GM18867 (cell line): ENCODE data around the gene ZNF853.
"Not testable (repeated sequence)": the region's sequence is repeated elsewhere in the genome, so short reads cannot be mapped to it uniquely, and the experiment has no call there.

ENCODE experiments used
- ATAC-seq: cut with Tn5 transposase; IDR thresholded peaks from one replicate; pipeline ENCODE4 v1.9.1; 2021; ENCODE audit warnings: mild to moderate bottlenecking, moderate library complexity; ENCODE audit not compliant: unreplicated experiment

The ZNF853 gene

DNA sequence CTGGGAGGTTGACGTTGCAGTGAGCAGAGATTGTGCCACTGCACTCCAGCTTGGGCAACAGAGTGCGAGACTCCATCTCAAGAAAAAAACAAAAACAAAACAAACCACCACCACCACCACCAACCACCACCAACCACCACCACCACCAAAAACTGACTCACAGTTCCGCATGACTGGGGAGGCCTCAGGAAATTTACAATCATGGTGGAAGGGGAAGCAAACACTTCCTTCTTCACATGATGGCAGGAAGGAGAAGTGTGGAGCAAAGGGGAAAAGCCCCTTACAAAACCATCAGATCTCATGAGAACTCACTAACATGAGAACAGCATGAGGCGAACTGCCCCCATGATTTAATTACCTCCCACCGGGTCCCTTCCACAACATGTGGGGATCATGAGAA, 19.6 kb downstream of the ZNF853 start:
- ATAC-seq: not testable (repeated sequence)

DNA sequence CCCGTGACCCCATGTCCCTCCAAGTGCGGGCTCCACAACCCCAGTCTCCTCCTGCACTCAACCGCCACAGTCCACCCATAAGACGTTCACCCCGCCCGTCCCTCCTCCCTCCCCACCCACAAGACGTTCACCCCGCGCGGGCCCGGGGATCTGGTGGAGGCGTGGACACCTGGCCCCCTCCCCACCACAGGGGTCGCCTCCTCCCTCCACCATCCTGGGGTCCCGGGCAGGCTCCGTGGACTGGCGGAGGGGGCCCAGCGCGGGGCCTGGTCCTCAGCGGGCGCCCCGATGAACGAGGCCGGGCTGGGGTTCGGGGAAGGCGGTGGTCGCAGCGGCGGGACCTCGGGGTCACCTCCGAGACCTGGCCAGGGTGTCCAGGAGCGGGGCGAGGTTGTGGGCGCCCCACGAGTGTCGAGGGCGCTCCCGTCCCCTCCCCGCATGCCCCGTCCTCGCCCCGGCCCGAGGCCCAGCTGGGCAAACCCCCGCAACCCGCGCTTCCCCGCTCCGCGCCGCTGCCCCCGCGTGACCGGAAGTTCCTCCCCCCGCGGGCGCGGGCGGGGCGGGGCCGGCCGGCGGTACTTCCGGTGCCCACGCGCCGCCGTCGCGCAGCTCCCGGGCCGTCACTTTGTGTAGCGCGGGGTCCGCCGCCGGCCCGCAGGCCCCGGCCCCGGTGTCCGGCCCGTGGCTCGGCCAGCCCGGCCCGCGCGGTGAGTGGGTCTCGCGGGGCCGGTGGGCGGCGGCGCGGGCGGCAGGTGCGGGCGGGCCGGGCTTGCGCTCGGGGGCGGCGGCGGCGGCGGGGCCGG, 21.5 kb downstream of the ZNF853 start, which contains the start of gene ZNF316:
Gene ZNF316 (plus strand): TSS at position 578 of the 803 bp plus-strand sequence. CDS start 5,092 bp downstream, outside the sequence.
- ATAC-seq: peak; percentile 77

DNA sequence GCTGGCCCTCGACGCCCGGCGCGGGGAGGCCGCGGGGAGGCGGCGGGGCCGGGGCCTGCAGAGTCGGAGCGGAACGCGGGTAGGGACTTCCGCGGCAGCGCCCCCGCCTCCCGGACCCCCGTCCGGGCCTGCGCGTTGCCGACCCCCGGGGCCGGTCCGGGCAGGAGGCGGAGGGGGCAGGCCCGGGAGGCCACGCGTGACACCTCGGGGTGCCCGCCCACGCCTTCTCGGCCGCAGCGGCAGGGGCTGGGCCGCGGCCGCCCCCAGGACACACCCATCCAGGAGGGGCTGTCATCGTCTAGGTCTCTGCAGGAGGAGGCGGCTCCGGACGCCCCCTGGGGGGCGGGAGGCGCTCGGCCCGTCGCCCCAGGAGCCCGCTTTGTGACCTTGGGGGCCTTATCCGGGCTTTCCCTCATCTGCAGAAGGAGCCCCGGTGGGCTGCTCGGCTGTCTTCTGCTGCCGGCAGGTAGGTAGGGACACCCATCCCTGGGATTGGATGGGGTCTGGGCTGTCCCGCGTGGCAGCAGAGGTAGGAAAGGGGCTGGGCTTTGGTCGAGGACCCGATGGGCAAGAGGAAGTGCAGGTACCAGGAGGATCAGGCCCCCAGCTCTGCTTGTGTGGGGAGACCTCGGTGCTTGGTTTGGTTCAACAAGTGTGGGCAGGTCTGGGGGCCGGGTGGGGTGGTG, 22.3 kb downstream of the ZNF853 start:
- peak; percentile 80 for ATAC-seq

DNA sequence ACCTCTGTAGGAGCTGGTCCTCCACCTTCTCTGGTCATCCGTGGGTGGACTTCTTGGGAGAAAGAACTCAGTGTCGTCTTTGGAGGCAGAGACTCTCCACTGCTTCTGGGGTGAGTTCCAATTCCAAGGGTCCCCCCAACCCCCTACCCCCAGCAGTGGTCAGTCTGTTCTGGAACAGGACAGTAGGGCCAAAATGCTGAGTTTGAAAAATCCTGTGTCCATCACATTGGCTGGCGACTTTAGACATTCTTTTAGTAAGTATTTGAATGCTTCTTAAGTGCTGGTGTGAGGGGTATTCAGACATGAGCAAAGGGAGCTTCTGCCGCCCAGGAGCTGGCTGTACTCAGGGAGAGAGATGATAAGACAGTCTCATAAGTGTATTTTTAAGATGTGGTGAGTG, 23.6 kb downstream of the ZNF853 start:
- ATAC-seq: no peak

DNA sequence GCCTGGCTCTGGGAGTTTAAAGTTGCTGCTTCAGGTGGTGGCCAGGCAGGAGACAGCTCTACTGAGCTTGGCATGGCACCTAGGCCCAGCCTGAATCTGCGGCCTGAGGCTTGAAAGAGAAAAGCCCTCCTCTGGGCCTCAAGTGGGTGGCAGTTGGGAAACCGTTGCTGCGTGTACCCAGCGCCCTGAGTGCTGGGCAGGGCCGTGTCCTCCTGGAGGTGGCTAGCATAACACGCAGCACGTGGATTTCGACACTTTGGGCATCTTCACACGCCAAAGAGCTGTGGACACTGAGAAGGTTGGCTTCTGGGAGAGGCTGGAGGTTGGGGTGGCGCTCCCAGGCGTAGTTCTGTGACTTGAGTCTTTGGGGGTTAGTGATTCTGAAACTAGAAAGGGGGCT, 24.2 kb downstream of the ZNF853 start:
- ATAC-seq: no peak

DNA sequence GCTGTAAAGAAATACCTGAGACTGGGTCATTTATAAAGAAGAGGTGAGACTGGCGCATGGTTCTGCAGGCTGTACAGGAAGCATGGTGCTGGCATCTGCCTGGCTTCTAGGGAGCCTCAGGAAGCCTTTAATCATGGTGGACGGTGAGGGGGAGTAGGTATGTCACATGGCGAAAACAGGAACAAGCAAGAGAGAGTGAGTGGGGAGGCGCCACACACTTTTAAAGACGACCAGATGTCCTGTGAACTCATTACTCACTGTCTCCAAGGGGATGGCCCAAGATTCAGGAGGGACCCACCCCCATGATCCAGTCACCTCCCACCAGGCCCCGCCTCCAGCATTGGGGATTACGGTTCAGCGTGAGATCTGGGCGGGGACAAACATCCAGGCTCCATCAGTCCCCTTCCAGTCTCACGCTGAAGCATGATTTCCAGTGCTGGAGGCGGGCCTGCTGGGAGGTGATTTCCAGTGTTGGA, 24.9 kb downstream of the ZNF853 start:
- ATAC-seq: no peak

DNA sequence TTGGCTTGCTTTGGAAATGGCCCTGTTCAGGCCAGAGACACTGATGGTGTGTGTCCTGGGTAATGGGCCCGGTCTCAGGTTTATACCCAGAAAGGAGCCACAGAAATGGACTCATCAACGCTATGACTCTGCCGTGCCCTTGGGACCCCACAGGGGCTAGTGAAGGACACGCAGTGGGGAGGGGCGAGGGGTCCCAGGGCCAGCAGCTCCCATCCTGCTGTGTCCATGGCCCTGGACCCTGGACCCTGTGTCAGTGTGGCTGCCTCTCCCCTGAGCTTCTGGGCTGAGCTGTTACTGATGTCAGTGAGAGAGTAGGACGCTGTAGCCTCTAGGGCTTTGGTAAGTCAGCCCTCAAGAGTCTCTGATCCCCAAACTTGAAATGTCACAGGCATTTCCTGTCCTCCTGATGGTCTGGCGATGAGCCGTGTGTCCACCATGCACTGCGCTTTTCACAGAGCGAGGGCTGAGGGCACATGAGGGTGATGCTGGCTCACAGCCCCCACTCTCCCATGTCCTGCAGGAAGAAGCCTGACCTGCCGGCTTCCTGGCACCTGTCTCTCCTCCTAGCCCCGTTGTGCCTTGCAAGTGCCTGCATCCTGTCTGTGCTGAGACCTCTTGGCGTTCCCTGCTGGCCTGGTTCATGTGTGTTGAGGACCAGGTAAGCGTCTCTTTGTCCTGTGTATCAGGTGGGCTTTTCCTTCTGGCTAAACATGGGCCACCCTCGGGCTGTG, 26.1 kb downstream of the ZNF853 start:
- no peak for ATAC-seq

DNA sequence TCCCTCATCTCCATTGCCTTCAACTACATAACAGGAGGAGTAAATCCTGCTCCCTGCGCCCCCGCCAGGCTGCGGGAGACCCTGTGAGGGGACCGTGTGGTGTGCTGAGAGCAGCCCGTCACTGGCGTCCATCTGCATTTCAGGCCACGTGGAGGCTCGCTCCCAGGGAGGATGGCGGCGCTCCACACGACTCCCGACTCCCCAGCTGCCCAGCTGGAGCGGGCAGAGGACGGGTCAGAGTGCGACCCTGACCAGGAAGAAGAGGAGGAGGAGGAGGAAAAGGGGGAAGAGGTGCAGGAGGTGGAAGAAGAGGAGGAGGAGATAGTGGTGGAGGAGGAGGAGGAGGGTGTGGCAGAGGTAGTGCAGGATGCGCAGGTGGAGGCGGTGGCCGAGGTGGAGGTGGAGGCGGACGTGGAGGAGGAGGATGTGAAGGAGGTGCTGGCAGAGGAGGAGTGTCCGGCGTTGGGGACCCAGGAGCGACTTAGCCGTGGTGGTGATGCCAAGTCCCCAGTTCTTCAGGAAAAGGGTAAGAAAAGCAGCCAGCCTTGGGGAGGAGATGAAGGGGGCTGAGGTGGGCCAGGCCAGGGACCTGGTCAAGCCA, 26.9 kb downstream of the ZNF853 start:
- no peak for ATAC-seq

DNA sequence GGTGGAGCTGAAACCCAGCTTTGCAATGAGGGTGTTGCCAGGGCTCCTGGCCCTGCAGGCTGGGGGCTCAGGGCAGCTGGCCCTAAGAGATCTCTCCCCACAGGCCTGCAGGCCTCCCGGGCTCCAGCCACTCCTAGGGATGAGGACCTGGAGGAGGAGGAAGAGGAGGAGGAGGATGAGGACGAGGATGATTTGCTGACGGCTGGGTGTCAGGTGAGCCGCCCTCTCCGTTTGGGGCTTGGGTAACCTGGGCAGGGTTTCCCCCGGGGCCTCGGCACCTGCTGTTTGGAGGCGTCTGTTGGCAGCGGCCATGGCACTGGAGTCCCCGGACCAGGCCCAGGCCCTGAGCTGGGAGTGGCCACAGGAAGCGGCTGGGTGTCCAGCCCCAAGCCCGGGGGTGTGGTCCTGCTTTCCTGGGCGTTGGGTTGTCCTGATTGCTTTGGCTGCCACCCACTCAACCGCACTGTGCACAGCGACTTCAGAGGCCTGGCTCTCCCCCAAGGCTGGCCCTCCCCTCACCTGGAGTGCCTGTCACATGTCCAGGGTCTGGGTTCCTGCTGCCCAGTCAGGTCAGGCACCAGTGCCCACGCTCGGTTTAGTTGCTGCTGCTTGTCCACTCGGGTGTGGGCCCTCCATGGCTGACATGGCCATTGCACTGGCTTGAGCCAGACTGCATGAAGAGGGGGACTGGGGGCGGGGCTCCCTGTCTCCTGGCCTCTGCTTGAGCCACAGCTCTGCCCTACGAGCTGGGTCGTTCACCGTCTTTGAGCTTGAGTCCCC, 27.6 kb downstream of the ZNF853 start:
- no peak for ATAC-seq

DNA sequence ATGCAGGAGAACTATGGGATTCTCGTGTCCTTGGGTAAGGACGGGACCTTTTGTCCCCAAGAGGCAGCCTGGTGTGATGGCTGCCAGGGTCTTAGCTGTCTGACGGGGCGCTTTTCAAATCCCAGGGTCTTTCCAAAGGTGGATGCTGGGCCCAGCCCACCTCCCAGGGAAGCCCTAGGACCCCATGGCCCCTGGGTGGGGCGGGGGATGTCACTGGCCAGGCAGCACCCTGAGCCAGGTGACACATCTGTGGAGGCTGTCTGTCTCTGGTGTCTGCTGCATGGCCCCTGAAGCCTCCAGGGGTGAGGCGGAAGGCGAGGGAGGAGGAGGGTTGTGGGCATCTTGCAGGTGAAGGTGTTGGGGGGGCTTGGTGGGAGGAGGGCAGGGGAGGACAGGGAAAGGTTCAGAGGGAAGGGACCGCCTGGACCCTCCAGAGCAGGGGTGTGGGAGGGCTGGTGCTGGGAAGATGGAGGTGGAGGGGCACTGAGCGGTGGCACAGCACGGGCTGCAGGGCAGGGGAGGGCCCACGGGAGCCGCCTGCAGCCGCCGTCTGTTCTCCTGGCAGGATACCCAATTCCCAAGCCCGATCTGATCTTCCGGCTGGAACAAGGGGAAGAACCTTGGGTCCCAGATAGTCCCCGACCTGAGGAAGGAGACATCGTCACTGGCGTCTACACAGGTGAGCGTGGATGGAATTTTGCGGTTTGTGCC, 28.7 kb downstream of the ZNF853 start:
- ATAC-seq: no peak

DNA sequence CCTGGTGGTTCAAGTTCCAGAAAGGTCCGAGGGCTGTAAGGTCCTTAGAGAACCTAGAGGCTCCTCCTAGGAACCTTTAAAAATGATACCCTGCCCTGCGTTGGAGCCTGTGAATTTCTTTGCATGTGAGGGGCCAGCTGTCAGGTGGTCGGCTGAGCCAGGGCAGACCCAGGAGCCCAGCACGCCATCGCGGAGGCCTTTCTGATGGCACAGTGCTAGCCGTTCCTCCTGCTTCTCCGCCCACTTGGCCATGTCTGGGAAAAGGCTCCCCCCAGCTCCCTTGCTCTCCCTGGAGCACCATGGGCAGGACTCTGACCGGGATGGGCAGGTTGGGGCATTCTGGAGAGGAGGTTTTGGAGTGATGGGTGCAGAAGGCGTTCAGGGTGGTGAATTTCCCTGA, 29.3 kb downstream of the ZNF853 start:
- ATAC-seq: no peak

DNA sequence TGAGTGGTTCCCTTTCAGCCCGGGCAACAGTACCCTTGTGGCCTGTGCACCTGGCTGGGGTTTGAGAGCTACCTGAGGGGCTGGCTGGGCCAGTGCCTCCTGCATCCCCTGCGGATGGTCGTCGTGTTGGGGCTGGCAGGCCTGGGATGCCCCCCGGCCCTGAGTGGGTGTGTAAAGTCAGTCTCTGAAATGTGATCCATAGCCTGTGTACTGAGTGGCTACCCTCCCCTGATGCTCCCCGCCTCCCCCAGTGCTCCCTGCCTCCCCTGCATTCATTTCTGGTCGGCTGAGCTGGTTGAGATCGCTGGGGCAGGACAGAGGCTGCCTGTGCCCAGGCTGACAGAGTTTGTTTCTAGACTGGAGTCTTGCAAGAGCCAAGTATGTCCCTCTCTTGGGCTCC, 31.1 kb downstream of the ZNF853 start:
- ATAC-seq: no peak

DNA sequence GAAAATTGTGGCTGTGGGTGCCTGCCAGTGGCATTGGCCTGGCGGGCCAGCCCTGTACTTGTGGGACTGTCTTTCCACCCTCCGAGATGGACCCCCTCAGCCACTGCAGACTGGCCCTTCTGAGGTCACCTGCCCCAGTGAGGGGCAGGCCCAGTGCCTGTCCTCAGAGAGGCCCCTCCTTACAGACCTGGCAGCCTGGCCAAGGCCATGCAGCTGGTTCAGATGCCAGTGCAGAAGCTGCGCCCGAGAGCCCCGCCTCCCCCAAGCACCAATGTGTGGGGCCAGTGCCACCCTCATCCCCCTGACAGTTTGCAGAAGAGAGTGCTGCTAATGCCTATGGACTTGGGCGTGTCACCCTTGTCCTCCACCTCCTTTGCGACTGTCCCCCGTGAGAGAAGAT, 31.7 kb downstream of the ZNF853 start:
- no peak for ATAC-seq

DNA sequence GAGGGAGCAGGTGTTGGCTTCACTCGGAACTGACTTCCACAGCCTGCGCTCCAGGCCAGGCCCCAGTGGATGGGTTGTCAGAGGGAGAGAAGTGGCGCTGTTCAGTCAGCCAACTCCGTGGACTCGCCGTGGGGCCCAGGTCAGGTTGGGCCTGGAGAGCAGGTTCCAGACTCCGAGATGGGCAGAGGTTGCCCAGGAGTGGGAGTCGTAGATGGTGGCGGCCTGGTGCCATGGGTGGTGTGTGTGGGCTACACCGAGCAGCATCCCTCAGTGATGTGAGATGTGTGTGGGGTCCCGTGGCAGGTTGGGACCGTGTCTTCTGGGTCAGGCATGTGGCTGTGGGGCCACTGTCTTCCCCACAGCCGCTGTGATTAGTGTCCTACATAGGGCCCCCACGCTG, 32.1 kb downstream of the ZNF853 start:
- no peak for ATAC-seq

DNA sequence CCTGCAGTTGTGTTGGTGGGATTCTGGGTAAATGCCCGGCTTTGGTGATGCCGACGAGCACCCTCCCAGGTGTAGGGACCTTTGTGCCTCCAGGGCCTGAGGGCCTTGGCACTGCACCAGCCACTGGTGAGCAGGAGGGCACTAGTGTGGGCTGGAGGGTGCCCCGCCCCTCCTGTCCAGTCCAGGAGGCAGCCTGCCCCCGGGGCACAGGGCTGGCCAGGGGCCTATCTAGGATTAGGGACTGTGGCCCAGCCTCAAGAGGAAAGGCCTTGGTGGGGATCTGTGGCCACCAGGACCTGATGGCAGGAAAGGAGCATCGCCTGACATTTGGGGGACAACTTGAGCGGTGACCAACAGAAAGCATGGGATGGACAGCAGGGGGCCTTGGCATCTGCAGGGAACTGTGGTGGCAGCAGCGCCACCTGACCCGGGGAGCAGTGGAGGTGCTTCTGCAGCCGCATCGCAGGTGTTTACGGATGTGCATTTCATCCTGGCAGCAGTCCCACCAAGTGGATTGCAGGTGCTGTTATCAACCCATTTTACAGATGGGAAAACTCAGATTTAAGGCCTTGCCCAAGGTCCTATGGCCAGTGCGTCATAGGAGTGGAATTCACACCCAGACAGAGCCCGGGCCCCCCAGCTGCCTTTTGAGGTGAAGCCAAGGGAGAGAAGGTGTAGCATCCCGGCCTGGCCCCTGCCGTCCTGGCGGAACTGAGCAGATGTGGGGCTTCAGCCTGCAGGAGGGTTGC, 32.8 kb downstream of the ZNF853 start:
- no peak for ATAC-seq

DNA sequence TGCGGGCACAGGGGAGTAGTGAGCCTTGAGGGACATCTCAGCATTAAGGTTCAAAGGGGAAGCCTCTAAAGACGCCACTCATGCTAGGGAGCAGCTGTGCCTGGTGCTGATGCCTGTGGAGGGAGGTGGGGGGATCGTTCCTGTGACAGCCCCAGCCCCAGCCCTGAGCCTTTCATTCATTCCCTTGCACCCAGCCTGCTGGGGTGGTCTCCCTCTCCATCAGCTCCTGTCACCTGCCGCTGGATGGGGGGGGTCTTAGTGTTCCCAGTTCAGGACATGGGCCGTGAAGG, 33.4 kb downstream of the ZNF853 start:
- ATAC-seq: no peak

DNA sequence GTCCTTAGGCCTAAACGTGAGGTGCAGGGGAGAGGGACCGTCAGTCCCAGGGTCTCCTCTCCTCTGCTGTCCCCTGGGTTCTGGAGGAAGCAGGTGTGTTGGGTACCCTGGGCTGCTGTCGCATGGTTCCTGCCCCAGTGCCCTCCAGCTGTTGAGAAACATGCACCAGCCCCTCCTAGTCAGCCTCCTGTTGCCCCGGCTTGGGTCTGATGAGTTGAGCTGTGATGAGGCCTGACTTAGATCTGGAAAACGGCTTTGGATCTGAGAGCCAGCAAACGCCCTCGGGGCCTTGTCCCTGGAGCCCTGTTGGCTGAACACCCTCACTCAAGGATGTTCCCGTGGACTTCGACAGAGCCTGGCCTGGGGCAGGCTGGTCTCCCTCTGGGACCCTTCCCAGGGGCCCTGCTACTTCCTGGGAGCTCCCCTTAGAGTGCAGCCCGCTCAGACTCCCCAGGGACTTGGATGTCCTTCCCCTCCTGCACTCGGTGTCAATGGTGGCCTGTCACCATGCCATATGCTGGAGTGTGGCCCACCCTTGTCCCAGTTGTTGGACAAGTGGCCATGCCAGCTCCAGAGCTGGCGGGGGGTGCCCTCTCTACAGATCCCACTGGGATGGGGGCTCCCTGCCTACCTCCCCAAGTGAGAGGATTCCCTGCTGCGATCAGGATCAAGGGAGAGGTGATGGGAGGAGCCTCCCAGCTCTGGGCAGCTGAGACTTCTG, 34.0 kb downstream of the ZNF853 start:
- ATAC-seq: no peak

DNA sequence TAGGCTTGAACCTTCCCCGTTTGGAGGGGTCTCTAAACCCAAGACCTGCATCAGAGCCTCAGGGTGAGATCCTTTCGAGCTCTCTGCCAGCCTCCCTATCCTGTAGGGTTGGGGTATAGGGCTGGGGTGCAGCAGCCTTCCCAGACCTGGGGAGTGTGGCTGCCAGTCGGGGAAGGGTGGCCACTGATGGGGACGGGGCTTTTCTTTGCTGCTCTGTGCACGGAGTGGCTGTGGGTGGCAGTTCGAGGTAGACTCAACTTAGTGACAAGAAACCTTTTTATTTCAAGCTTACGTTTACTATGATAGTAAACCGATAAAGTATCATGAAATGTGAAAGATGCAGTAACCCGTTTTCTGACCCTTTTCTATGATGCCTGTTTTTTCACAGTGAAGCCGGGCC, 34.7 kb downstream of the ZNF853 start:
- no peak for ATAC-seq
